ENCODE measurements around the gene TIGD4.
"Not testable (repeated sequence)": the region's sequence is repeated elsewhere in the genome, so short reads cannot be mapped to it uniquely, and the experiment has no call there.

Gene TIGD4

GRCh38 chr4:152778656-152779512, 646 bp downstream of the TIGD4 start:
- DNase-seq, result no peak

DNA sequence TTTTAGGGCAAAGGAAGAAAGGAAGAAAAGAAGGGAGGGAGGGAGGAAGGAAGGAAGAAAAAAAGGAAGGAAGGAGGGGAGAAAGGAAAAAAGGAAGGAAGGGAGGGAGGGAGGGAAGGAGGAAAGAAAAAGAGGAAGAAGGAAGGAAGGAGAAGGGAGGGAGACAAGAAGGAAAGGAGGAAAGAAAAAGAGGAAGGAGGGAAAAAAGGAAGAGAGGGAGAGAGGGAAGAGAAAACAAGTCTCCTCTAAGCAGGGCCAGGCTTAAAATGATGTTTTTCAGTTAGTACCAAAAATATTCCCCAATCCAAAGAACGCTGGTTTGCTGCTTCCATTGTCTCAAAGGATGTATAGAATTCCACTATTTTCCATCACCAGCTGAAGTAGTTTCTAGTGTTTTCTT, 2.0 kb downstream of the TIGD4 start:
- no peak for DNase-seq

- no peak for DNase-seq
Observed at GRCh38 chr4:152776352-152776751, 3.2 kb downstream of the TIGD4 start.

DNA sequence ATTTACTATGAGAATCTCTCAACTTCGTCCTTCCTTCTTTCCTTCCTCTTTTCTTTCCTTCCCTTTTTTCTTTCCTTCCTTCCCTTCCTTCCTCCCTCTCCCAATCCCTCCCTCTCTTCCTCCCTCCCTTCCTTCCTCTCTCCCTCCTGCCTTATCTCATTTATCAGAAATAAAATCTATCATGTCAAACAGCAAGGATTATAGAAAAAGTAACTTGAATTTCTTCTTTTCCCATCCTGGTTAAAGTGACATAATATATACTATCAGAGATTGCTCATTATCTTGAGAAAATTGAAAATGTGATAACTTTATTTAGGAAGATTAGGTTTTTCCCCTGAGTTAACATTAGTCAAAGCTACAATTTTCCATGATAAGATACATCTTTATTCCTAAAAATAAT, 5.6 kb downstream of the TIGD4 start:
- no peak for DNase-seq

- no peak for DNase-seq
Observed at GRCh38 chr4:152773339-152773738, 6.2 kb downstream of the TIGD4 start.

- no peak for DNase-seq
Observed at GRCh38 chr4:152771741-152772533, 7.6 kb downstream of the TIGD4 start.

- DNase-seq, result not testable (repeated sequence)
Observed at GRCh38 chr4:152765069-152765737, 14.3 kb downstream of the TIGD4 start.

DNA sequence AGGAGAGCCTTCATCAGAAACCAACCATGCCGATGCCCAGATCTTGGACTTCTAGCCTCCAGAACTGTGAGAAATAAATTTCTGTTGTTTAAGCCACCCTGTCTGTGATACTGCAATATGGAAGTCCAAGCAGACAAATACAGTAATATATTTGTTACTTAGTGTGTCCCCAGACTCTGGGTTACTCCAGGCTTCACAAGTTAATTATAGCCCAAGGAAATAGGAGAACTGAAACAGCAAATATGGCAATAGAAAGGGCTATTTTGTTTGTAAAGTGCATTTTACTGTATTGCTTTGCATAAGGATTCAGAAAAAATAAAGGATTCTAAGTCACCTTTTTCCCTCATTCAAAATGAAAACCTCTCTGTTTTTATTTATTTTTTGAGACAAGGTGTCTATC, 15.7 kb downstream of the TIGD4 start:
- no peak for DNase-seq

DNA sequence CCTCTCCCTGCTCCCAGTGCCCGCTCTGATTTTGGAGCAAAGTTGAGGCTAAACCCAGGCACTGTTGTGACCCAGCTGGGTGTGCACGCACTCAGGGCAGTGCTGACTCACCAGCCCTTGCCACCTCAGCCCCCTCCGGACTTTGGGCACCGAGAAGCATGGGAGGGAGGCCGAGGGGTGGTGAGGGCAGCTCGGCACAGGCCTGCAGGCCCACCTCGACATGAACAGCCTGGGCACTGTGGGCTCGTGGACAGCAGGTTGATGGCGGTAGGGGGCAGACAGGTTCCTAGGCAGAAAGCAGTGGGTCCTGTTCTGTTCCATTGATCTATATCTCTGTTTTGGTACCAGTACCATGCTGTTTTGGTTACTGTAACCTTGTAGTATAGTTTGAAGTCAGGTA, 30.9 kb downstream of the TIGD4 start:
- DNase-seq, result no peak

GRCh38 chr4:152747444-152747843, 32.1 kb downstream of the TIGD4 start:
- no peak for DNase-seq

DNA sequence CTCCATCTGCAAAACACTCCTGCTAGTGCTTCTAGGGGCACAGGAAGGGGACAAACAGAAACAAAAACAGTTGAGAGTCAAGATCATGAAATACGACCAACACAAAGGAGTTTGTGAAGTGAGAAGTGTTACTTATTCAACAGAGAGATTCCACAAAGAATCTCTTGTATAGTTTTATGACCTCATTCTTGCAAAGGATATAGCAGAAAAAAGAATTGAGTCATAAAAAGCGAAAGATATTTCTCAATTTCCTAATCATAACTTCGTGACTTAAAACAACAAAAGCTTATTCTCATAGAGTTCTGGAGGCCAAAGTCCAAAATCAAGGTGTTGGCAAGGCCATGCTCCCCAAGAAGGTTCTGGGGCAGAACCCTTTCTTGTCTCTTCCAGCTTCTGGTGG, 40.7 kb downstream of the TIGD4 start:
- DNase-seq, result no peak

GRCh38 chr4:152735906-152736305, 43.6 kb downstream of the TIGD4 start:
- DNase-seq, result no peak

- no peak for DNase-seq
Observed at GRCh38 chr4:152735396-152735859, 44.1 kb downstream of the TIGD4 start.

DNA sequence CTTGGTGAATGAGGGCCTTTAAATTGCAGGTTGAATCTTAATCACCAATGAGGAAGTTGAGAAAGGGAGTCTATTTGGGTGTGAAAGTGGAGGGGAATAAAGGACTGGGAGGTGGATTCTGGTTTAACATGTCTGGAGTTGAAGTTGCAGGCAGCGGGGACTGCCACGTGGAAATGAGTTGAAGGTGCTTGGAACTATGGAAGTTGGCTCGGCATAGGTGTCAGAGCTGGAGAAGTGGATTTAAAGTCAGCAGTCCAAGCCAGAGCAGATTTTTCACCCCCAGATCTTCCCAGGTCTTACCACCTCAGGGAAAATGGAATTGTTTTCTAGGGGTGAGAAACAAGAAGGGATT, 44.9 kb downstream of the TIGD4 start:
- no peak for DNase-seq

- no peak for DNase-seq
Observed at GRCh38 chr4:152734015-152734698, 45.4 kb downstream of the TIGD4 start.

DNA sequence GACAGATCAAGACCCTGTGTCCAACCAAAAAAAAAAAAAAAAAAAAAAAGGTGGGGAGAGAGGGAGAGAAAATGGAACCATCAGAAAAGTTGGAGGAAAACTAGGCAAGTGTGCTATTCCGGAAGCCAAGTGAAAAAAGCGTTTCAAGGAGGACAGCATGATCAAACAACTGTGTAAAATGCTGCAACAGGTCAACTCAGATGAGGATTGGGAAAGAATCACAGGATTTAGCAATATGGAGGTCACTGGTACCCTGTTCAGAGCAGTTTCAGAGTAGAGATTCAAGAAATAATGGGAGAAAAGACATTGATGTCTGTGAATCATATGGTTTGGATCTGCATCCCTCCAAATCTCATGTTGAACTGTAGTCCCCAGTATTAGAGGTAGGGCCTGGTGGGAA, 47.5 kb downstream of the TIGD4 start:
- DNase-seq, result no peak

DNA sequence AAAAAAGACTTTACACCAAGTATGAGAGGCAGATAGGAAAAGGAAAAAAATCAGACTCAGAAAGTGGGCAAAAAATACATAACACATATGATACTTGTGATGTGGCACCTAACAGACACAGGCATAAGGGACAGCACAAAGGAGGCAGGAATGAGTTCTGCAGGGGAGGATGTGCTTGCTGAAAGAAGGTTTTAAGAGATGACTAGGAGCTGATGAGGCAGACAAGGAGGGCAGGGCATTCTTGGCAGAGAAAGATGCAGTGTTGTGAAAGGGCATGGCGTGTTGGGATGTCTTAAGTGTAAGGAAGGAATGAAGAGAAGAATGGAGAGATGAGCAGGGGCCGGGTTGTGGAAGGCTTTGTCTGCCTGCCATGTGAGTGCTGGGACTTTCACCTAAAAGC, 50.1 kb downstream of the TIGD4 start:
- no peak for DNase-seq

DNA sequence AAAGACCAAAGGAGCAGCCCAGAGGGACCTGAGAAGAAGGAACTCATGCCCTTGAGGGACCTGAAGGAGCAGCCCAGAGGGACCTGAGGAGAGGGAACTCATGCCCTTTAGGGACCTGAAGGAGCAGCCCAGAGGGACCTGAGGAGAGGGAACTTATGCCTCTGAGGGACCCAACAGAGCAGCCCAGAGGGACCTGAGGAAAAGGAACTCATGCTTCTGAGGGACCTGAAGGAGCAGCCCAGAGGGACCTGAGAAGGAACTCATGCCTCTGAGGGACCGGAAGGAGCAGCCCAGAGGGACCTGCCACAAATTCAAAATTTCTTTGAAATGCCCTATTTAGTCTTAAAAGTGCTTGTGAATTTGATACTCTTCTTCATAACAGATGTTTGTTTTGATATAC, 51.2 kb downstream of the TIGD4 start:
- no peak for DNase-seq

DNA sequence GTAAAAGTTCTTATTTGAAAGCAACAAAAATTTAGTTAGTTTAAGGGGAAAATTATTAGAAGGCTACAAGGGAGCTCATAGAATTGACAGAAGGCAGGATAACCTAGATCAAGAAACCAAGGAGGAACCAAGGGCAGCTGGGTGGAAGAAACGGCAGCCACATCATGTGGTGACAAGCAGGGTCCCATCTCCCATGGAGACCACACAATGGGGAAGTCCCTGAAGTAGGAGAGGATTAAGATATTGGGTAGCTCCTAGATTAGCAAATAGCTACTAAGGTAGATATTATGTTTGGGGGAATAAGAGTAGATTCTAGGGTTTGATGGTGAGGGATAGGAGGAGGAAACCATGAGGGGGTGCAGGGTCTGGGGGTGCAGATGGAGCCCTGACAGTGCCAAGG, 51.7 kb downstream of the TIGD4 start:
- DNase-seq, result no peak

- no peak for DNase-seq
Observed at GRCh38 chr4:152724494-152724893, 55.0 kb downstream of the TIGD4 start.

DNA sequence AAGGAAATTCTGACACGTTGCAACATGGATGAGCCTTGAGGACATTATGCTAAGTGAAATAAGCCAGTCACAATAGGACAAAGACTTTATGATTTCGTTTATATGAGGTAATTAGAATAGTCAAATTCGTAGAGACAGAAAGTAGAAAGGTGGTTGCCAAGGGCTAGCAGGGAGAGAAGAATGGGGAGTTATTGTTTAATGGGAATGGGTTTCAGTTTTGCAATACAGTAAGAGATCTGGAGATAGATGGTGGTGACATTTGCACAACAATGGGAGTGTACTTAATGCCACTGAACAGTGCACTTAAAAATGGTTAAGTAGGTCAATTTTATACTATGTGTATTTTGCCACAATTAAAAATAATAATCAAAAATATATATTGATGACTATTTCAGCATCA, 56.3 kb downstream of the TIGD4 start:
- DNase-seq, result no peak

GRCh38 chr4:152719801-152720556, 59.6 kb downstream of the TIGD4 start:
- no peak for DNase-seq

All from cortex of kidney (tissue), 1 donor.